Rectal smooth muscle tissue (tissue), 1 donor: ENCODE measurements around the gene ZNF394.

Experiments
- H3K27ac ChIP-seq: one replicate; pipeline ENCODE4 v1.7.0; 2013; ENCODE audit warnings: low read depth, low read length, inconsistent platforms
- H3K27me3 ChIP-seq: one replicate; pipeline ENCODE4 v1.7.0; 2013; ENCODE audit warnings: low read length; ENCODE audit not compliant: control insufficient read depth, insufficient read depth
- H3K36me3 ChIP-seq: one replicate; pipeline ENCODE4 v1.7.0; 2013; ENCODE audit warnings: low read length; ENCODE audit not compliant: control insufficient read depth, insufficient read depth
- H3K4me1 ChIP-seq: one replicate; pipeline ENCODE4 v1.7.0; 2013; ENCODE audit warnings: low read length; ENCODE audit not compliant: control insufficient read depth, insufficient read depth
- H3K4me3 ChIP-seq: one replicate; pipeline ENCODE4 v1.7.0; 2013; ENCODE audit warnings: low read length
- H3K9ac ChIP-seq: one replicate; pipeline ENCODE4 v1.7.0; 2013; ENCODE audit warnings: low read length

The ZNF394 gene

DNA sequence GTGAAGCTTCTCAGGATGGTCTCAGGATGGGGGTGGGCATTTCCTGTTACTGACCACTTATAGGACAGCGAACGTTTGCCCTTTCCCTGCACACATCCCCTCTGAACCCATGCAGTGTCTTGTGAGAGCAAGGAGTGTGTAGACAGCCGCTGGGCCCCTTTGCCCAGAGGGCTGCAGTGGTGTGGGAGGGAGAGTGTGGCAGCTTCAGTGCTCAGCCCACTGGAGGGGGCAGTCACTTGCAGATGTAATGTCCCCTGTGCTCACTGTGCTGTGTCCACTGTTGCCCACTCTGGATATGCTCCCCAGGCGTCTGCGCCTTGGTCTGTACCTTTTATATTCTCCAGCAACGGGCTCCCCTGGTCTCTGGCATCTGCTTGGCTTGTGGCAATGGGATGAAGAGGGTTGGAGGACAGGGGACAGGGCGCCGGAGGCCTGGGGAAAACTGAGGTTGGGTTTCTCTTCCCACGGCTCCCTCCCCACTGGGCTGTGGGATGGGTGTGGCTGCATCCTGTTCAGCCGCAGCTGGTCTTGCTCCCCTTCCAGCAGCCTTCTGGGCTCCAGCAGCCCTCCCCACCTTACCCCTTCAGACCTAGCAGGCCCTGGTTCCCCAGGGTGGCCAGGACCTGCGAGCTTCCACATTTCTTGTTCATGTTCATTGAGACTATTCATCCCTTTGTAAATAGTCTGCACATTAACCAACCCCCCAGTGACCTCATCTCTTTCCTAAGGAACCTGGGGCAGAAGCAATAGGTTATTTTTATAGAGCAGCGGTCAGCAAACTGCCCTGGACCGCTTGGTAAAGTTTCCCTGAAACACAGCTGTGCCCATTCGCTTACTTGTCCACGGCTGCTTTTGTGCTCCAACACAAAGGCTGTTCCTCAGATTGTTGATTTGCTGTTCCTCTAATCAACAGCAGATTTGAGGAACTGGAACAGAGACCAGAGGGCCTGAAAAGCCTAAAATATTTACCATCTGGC is 21.3 kb downstream of the ZNF394 start:
- no peak overlapping the region for H3K4me3 ChIP-seq
- no peaks in the 10 kb centered on the region for H3K27me3 ChIP-seq
- H3K9ac ChIP-seq = no peak overlapping the region
- H3K36me3 ChIP-seq = peaks cover 3% of the 10 kb centered on the region
- H3K4me1 ChIP-seq = no peaks in the 10 kb centered on the region
- H3K27ac ChIP-seq = no peak overlapping the region

- Histone ChIP-seq H3K4me1 (no peaks in the 10 kb centered on the region), H3K9ac (no peak overlapping the region), H3K27ac (no peak overlapping the region), H3K4me3 (no peak overlapping the region), H3K36me3 (peaks cover 3% of the 10 kb centered on the region), H3K27me3 (no peaks in the 10 kb centered on the region)
Observed at GRCh38 chr7:99476107-99476506, 24.0 kb downstream of the ZNF394 start.

- H3K4me1 ChIP-seq = no peaks in the 10 kb centered on the region
- H3K27ac ChIP-seq = peak overlapping the region; percentile 80
- H3K27me3 ChIP-seq = no peaks in the 10 kb centered on the region
- H3K36me3 ChIP-seq = no peaks in the 10 kb centered on the region
- peak overlapping the region; percentile 70 for H3K9ac ChIP-seq
- peak overlapping the region; percentile 93 for H3K4me3 ChIP-seq
Observed at GRCh38 chr7:99473315-99473596, 26.8 kb downstream of the ZNF394 start.

- H3K27ac ChIP-seq = peak within 1 kb of the TSS; percentile 80
- H3K36me3 ChIP-seq = no peaks in the 10 kb centered on the region
- peak within 1 kb of the TSS; percentile 70 for H3K9ac ChIP-seq
- no peaks in the 10 kb centered on the region for H3K4me1 ChIP-seq
- peak within 1 kb of the TSS; percentile 93 for H3K4me3 ChIP-seq
- H3K27me3 ChIP-seq = no peaks in the 10 kb centered on the region
Observed at GRCh38 chr7:99472561-99473314, 27.3 kb downstream of the ZNF394 start, which contains the start of gene ZNF789. Gene ZNF789, plus strand, starts transcription at chr7:99472890. Its CDS starts 3,567 bp downstream, at chr7:99476457.

DNA sequence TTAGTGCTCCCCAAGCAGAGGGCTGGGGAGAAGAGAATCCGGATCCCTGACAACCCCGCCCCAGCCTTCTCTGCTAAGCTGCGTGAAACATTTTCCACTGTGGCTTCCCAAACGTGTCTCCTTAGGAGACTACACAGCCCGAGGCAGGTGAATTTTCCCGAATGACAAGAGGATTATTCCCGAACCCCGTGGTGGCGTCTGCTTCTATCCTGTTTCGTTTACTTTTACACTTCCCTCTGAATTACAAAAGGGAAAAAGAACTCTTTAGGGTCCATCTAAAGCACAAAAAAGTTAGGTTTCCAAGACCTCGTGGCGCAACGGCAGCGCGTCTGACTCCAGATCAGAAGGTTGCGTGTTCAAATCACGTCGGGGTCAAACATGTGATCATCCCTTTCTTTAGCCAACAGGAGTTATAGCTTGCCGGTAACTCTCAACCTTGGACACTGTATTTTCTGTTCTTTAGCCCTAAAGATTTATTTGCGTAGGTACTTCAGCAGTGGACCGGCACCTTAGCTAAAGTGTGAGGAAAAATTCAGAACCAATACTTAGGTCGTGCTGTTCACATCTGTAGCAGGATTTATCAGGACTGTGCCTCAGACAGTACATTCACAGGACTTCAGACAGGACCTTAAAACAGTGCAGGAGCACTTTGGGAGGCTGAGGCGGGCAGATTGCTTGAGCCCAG is 30.6 kb downstream of the ZNF394 start:
- Histone ChIP-seq H3K36me3 (no peaks in the 10 kb centered on the region), H3K9ac (no peak overlapping the region), H3K4me1 (peaks cover 5% of the 10 kb centered on the region), H3K27ac (no peak overlapping the region), H3K27me3 (no peaks in the 10 kb centered on the region), H3K4me3 (no peak overlapping the region)

DNA sequence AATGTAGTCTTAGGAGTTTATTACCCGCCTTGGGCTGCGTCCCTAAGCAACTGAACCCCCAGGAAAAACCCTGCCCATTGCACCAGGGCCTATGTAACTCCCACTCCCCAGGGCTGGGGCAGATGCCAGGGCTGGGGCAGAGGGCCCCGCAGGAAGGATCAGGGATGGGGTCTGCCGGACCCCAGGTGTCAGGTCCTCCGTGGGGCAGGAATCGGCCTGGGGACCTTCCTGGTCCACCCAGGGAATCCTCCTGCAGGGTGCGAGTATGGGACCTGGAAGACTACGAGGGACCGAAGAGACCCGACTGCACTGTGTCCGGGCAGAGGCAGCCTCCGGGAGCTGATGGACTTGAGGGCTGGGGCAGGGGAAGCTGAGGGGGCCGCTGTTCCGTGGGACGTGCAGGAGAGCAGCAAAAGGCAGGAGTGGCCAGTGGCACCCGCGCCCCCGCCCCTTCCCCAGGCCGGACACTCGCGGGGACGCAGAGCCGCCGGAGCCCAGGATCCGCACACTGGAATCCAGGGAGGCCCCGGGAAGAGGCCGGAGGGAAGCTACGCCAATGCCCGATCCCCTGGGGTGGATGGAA is 31.7 kb downstream of the ZNF394 start:
- H3K4me3 ChIP-seq = no peak overlapping the region
- H3K36me3 ChIP-seq = no peaks in the 10 kb centered on the region
- no peak overlapping the region for H3K27ac ChIP-seq
- no peaks in the 10 kb centered on the region for H3K27me3 ChIP-seq
- no peak overlapping the region for H3K9ac ChIP-seq
- peaks cover 5% of the 10 kb centered on the region for H3K4me1 ChIP-seq

DNA sequence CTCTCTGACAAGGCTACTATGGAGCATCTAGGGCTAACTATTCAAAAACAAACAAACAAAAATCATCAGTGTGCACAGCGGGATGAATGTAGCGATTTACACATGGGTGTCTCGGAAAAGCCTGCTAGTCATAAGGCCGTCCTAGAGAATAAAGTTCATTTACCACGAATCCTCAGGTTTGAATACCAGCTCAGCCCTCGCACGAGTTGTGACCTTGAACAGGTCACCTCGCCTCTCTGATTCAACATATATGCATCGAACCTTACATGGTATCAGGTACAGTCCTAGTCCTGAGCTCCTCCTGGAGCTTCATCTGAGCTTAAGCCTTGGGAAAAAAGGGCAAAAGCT is 34.7 kb downstream of the ZNF394 start:
- Histone ChIP-seq H3K27ac (peak overlapping the region; percentile 73), H3K9ac (peak overlapping the region; percentile 99), H3K27me3 (no peaks in the 10 kb centered on the region), H3K36me3 (no peaks in the 10 kb centered on the region), H3K4me3 (peak overlapping the region; percentile 98), H3K4me1 (peaks cover 5% of the 10 kb centered on the region)

- Histone ChIP-seq H3K9ac (no peak overlapping the region), H3K27ac (no peak overlapping the region), H3K27me3 (no peaks in the 10 kb centered on the region), H3K36me3 (peaks cover 20% of the 10 kb centered on the region), H3K4me3 (no peak overlapping the region), H3K4me1 (peaks cover 5% of the 10 kb centered on the region)
Observed at GRCh38 chr7:99461221-99461620, 38.9 kb downstream of the ZNF394 start.

- Histone ChIP-seq H3K27me3 (no peaks in the 10 kb centered on the region), H3K27ac (no peak overlapping the region), H3K9ac (no peak overlapping the region), H3K4me1 (peaks cover 5% of the 10 kb centered on the region), H3K4me3 (no peak overlapping the region), H3K36me3 (peaks cover 26% of the 10 kb centered on the region)
Observed at GRCh38 chr7:99460651-99461050, 39.4 kb downstream of the ZNF394 start.

- H3K9ac ChIP-seq = no peak overlapping the region
- peaks cover 29% of the 10 kb centered on the region for H3K36me3 ChIP-seq
- no peaks in the 10 kb centered on the region for H3K4me1 ChIP-seq
- H3K27ac ChIP-seq = no peak overlapping the region
- no peak overlapping the region for H3K4me3 ChIP-seq
- H3K27me3 ChIP-seq = no peaks in the 10 kb centered on the region
Observed at GRCh38 chr7:99459087-99459486, 41.0 kb downstream of the ZNF394 start.

- Histone ChIP-seq H3K27me3 (no peaks in the 10 kb centered on the region), H3K4me3 (no peak overlapping the region), H3K36me3 (peaks cover 37% of the 10 kb centered on the region), H3K9ac (no peak overlapping the region), H3K27ac (no peak overlapping the region), H3K4me1 (no peaks in the 10 kb centered on the region)
Observed at GRCh38 chr7:99457650-99458493, 42.2 kb downstream of the ZNF394 start.
